GM18511 (cell line): Measurements from ENCODE around the gene TACR3.
A peak's percentile ranks its signal among the peaks of the same experiment; 100 is the strongest.
"Not testable (repeated sequence)": the region's sequence is repeated elsewhere in the genome, so short reads cannot be mapped to it uniquely, and the experiment has no call there.

Source experiments
- ATAC-seq: cut with Tn5 transposase; IDR thresholded peaks from one replicate; pipeline ENCODE4 v1.9.1; 2021; ENCODE audit warnings: mild to moderate bottlenecking, moderate library complexity; ENCODE audit not compliant: unreplicated experiment

Gene TACR3, protein sequence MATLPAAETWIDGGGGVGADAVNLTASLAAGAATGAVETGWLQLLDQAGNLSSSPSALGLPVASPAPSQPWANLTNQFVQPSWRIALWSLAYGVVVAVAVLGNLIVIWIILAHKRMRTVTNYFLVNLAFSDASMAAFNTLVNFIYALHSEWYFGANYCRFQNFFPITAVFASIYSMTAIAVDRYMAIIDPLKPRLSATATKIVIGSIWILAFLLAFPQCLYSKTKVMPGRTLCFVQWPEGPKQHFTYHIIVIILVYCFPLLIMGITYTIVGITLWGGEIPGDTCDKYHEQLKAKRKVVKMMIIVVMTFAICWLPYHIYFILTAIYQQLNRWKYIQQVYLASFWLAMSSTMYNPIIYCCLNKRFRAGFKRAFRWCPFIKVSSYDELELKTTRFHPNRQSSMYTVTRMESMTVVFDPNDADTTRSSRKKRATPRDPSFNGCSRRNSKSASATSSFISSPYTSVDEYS

DNA sequence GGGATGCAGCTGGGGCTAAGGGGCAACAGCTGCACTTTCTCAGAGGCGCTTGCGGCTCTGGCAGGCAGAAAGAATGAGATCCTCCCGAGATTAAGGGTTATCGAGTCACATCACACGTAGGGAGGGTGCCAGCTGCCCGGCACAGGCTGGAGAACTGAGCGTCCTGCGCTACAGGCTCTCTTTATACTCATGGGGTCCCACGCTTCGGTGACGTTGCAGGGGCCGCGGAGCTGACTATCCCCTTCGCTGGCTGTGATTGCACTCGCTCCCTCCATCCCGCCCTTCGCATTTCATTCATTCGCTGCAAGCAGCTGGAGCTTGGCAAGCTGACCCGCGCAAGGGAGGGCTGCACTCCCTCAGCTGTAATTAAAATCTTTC is at the start of gene TACR3:
TACR3 (minus strand) TSS at position 156 of the 378 bp plus-strand sequence. CDS start 310 bp downstream, outside the sequence.
- ATAC-seq: no peak

DNA sequence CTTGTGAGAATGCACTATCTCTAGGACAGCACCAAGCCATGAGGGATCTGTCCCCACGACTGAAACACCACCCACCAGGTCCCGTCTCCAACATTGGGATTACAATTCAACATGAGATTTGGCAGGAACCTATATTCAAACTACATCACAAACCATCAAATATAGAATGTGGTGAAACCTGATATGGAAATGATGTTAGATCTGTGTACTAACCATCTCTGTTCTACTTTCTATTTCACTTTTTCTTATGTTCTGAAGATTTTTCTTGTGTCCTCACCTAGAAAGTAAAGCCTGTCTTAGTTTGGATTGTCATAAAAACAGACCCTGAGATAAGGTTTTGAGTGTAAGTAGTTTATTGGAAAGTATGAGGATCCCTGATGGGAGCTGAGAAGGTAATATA is 37.8 kb upstream of the TACR3 start:
- ATAC-seq: peak; percentile 43

DNA sequence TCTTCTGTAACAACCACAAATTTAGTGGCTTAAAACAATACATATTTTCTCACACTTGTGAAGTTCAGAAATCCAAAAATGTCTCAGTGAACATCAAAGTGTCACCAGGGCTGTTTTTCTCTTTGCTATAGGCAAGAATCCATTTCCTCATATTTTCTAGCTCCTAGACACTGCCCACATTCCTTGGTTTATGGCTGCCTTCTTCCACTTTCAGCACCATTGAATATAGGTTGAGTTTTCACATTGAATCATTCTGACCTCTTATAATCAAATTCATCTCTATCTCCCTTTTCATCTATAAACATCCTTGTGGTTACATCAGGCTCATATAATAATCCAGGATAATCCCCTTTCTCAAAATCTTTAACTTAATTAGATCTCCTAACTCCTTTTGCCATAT is 37.0 kb upstream of the TACR3 start:
- no peak for ATAC-seq

DNA sequence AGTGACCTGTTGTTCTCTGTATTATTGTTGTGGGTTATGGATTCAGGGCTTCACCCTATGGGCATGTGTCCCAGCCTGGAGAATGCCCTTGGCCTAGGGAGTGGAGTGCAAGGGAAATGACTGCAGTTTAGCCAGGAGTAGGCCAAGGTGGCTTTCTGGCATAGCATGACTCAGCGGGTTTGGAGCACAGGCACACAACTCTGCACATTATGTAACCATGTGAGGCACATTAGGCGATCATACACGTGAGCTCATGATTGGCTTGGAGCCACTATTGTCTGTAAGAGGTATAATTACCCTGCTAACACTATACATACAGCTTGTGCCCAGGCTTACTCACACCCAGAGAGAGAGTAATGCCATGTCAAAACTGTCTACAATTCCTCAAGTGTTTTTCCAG is 35.1 kb upstream of the TACR3 start:
- no peak for ATAC-seq

DNA sequence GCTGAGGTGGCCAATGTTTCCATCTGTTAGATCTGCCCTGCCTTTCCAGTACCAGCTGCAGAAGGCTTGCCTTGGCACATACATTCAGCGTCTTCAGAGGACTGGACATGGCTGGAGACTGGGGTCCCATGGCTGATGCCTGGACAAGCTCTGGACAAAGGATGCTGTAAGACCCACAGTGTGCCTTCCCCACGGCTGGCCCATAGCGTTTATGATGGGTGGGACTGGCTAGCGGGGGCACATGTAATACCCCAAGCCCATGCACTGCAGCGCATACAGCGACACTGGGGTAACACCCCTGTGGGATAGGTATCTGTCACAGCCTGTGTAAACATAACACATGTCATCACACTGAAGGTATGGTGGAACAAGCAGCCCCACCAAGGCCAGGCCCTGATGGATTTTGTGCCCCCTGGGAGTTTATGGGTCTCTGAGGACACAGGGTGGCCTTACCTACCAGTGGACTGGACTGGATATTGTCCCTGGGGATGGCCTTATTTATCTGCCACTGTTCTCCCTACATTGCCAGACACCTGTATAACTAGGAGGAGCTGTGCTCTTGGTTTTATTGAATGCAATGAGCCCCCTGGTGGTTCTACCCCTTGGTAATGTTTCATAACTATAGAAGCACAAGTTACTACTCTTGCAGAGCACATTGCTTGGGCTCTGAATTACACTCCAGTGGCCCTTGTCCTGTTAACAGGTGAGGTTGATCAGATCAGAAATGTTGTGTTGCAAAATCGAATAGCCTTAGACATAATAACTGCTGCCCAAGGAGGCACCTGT is 34.3 kb upstream of the TACR3 start:
- ATAC-seq: no peak

DNA sequence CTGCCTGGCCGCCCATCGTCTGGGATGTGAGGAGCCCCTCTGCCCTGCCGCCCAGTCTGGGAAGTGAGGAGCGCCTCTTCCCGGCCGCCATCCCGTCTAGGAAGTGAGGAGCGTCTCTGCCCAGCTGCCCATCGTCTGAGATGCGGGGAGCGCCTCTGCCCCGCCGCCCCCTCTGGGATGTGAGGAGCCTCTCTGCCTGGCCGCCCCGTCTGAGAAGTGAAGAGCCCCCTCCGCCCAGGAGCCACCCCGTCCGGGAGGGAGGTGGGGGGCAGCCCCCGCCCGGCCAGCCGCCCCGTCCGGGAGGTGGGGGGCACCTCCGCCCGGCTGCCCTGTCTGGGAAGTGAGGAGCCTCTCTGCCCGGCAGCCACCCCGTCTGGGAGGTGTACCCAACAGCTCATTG is 3.4 kb upstream of the TACR3 start:
- ATAC-seq: not testable (repeated sequence)

DNA sequence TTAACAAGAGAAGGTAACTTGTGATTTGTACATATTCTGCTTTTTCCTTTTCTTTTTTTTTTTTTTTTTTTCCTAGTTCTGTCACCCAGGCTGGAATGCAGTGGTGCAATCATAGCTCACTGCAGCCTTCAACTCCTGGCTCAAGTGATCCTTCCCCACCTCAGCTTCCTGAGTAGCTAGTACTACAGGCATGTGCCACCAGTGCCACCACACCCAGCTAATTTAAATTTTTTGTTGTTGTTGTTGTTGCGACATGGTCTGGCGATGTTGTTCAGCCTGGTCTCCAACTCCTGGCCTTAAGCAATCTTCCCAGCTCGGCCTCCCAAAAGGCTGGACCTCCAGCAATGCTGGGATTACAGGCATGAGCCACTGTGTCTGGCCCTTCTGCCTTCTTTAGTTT is 1.5 kb upstream of the TACR3 start:
- no peak for ATAC-seq

DNA sequence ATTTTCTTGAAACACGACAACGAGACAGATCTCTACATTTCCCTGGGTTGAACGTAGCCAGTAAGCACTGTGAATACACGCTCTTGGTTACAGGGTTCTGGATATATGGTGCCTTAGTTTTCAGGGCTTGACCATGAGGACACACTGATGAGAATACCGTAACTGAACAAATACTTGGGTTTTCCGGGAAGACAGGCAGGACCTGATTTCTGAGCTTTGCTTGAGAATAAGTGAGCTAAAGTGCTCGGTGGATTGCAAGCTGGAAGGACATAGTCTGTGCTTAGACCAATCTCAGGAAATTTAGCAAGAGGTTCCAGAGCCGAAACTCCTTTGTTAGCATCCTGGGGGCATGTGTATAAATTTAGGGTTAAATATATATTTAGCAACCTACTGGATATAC is 876 bp upstream of the TACR3 start:
- no peak for ATAC-seq

DNA sequence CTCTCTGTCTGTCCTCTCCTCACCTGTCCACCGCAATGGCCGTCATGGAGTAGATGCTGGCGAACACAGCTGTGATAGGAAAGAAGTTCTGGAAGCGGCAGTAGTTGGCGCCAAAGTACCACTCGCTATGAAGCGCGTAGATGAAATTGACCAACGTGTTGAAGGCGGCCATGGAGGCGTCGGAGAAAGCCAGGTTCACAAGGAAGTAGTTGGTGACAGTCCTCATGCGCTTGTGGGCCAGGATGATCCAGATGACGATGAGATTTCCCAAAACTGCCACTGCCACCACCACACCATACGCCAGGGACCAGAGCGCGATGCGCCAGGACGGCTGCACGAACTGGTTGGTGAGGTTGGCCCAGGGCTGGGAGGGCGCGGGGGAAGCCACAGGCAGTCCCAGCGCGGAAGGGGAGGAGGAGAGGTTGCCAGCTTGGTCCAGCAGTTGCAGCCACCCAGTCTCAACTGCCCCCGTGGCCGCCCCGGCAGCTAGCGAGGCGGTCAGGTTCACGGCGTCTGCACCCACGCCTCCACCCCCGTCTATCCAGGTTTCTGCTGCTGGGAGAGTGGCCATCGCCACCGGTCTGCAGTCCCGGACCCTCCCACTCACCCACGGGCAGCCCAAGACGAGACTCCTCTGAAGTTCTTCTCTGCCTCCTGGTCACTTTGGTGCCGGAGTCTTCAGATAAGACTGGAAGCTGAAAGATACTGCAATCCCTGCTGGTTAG is 518 bp downstream of the TACR3 start:
- no peak for ATAC-seq

DNA sequence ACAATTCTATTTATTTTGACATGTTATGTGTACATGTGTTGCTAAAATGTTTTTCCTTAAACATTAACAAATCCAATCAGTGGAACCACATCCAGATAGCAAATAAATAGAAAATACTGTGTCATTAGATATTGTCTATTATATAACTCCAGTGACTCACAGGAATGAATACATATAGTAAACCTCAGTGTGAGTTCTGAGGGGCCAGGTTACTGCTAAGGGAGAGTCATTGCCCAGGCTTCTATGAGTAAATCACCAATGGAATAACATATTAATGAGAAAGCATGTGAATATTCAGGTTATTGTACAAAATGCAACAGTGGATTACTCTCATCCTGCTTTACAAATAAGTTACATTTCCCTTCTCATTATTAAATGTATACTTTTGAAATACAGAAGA is 27.2 kb downstream of the TACR3 start:
- no peak for ATAC-seq

DNA sequence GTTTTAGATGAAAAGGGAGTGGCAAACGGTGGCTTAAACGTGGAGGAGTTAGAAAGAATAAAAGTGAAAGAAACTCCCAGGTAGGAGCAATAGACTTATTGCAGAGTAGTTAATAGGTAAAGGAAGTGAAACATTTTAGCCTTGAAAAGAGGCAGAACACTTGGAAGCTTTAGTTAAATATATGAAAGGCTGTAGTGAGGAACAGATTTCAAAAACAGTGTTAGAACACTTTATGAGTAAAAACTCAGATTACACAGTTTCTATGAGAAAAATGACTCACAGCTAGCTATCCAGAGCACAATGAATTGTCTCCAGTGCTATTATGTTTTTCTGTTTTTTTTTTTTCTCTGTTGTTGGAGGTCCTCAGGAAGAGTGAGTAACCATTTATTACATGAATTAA is 45.8 kb downstream of the TACR3 start:
- peak; percentile 74 for ATAC-seq

DNA sequence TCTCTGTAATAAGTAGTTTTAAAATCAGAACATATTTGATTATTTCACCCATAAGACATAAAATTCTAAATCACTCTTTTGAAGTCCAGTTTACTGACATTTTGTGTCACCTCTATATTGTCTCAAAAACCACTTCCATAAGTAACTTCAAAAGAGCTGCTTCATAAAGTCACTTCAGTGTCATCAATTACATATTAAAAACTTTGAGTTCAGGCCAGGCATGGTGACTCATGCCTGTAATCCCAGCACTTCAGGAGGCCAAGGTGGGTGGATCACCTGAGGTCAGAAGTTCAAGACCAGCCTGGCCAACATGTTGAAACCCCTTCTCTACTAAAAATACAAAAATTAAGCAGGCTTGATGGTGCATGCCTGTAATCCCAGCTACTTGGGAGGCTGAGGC is 53.0 kb downstream of the TACR3 start:
- not testable (repeated sequence) for ATAC-seq

DNA sequence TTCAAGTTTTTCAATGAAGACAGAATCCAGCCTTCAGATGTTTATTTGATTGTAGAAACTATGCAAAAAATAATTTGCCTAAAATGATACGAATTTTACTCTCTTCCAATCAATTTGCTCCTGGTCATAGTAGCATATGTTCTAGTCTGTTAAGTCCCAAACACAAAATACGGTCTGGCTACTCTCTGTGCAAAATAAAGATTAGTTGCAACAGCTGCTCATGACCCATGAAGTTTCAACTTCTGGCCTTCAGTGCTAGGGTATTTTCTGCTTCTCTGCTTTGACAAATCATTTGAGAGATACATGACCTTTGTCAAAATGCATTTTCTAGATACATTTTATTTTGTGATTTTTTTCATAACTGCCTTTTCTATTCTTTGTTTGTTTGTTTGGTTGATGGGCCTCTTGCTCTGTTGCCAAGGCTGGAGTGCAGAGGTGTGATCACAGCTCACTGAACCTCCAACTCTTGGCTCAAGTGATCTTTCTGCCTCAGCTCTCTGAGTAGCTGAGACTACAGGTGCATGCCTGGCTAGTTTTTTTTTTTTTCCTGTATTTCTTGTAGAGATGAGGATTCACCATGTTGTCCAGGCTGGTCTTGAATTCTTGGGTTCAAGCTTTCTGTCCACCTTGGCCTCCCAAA is 55.2 kb downstream of the TACR3 start:
- ATAC-seq: no peak

DNA sequence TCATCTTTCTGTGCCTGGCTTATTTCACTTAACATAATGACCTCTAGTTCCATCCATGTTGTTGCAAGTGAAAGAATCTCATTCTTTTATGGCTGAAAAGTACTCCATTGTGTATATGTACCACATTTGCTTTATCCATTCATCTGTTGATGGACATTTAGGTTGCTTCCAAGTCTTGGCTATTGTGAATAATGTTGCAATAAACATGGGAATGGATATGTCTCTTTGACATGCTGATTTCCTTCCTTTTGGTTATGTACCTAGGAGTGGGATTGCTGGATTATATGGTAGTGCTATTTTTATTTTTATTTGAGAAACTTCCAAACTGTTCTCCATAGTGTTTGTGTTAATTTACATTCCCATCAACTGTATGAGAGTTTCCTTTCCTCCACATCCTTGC is 71.2 kb downstream of the TACR3 start:
- ATAC-seq: no peak

DNA sequence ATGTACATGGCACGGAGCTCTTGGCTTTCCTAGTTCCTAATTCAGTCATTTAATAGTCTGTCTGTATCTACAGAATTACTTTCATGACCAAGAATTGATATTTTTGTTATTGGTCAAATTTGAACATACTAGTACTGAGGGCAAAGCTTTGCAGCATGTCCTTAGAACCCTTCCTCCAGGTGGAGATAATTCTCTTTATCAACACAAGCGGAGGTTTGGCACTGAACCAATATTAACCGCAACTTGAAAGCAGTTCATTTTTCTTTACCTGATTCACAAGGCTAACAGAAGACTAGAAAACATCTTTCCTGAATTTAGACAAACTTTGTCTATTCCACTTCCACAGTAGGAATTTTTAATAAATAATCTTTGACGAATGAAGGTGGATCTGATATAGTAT is 73.8 kb downstream of the TACR3 start:
- no peak for ATAC-seq

DNA sequence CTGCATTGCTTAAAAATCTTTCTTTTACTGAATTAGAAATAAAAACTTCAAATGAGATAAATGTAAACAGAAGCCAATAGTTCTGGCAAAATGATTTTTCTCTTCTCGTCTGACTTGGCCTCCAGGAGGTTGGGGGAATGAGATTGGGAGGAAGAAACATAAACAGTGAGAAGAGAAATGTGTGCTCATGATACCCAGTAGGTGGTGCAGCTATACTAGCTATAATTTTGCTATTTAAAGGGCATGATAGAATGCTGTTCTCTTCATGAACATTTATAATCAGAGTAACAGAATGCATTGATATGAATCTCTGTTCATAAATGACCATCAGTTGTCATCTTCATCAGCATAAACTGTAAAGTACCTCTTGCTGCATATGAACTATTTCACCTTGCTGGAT is 85.5 kb downstream of the TACR3 start:
- ATAC-seq: no peak

DNA sequence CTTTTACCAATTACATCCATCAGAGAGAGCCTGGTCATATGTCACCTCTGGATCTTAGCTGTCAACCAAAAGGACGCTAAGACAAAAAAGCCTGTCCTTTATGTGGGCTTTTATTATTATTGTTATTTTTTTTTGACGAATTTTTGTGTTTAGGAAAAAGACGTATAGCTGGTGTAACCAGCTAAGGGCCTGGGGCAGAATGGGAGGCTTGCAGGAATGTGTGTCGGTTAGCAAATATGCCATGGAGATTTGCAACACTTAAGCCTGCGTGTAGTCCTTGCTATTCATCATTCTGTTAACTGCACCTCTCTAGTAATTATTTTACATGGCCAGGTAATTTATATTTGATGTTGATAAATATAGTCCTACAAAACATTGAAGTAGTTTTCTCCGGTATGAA is 93.5 kb downstream of the TACR3 start:
- no peak for ATAC-seq

DNA sequence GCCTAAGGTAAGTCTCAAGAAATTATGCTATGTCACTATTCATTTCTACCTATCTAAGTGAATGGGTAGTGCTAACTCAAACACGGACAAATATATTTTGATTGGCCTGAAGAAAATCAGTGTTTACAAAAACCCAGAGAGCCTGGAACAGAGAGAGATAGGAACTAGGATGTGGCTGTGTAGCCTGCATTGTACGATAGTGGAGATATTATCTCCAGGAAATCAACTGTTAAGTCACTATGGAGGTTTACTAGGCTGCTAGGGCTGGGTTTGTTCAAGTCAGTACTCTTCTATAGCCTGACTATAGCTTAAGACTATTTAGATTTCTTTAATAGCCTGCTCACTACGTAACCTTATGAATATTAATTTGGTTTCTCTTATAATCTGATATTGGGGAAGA is 127.9 kb downstream of the TACR3 start:
- no peak for ATAC-seq

DNA sequence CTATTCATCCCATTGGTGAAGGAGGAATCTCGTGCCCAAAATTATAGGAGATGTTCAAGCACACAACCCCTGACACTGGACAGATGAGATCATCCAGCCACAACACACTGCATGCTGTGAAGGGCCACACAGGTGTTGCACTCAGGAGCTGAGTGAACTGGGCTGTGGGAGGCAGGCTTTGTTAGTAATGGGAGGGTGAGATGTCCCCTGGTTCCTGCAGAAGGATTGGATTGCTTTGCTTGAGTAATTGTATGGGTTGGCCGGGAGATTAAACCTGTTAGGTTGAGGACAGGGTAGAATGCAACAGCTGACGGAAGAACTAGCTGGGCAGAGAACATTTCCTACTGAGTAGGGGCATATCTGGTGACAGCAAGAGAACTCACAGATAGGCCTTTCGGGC is 152.2 kb downstream of the TACR3 start:
- no peak for ATAC-seq

DNA sequence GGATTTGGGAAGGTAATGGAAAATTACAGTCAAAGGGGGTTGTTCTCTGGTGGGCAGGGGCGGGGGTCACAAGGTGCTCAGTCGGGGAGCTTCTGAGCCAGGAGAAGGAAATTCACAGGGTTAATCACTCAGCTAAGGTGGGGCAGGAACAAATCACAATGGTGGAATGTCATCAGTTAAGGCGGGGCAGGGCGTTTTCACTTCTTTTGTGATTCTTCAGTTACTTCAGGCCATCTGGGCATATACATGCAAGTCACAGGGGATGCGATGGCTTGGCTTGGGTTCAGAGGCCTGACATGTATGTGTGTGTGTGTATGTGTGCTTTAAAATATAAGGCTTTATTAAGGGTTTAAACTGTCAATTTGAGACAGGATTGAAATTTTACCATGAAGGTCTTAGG is 160.6 kb downstream of the TACR3 start:
- not testable (repeated sequence) for ATAC-seq
